ENCODE results near the gene SLC35A2. TPM values are rescaled to one million over a fixed set of nuclear protein-coding genes. Genes with fewer than 3 reads are reported as not detected.

The SLC35A2 gene
- total and polyA plus RNA-seq, 12 donors, result 6.4 to 27.7 (median 12.4) TPM

- WGBS, 2 donors, result 78 to 82% methylated on average over 1 of the region's 1 CpG
- Histone ChIP-seq H3K4me1 (peaks cover 0 to 74% (median 18%) of the 10 kb centered on the region in 9 donors), H3K4me3 (no peak overlapping the region), H3K27me3 (no peaks in the 10 kb centered on the region), H3K36me3 (peaks cover 0 to 51% (median 0%) of the 10 kb centered on the region in 9 donors), H3K9me3 (no peaks in the 10 kb centered on the region), H3K27ac (peak overlapping the region in 2 of 10 donors; percentile 29 to 89)
- ATAC-seq (no peak), DNase-seq (no peak)
- no peak for TF ChIP-seq CTCF (IDR thresholded peaks at IDR 0.05)
- intact Hi-C loops (cut with DNase I), result no loop called here
Measured at GRCh38 chrX:48938721-48939425, 27.4 kb upstream of the SLC35A2 start.

GRCh38 chrX:48937054-48937907 lies 25.8 kb upstream of the SLC35A2 start:
- Histone ChIP-seq H3K27ac (peak overlapping the region in 8 of 10 donors; percentile 5 to 89 (median 28)), H3K9me3 (no peaks in the 10 kb centered on the region), H3K36me3 (peaks cover 0 to 53% (median 0%) of the 10 kb centered on the region in 9 donors), H3K4me1 (peaks cover 0 to 71% (median 18%) of the 10 kb centered on the region in 9 donors), H3K27me3 (no peaks in the 10 kb centered on the region), H3K4me3 (peak overlapping the region in 1 of 10 donors; percentile 29)
- 24 to 44% methylated on average over 9 of the region's 9 CpGs for WGBS, 2 donors
- intact Hi-C loops (cut with DNase I), result no loop called here
- no peak for TF ChIP-seq CTCF (IDR thresholded peaks at IDR 0.05)
- ATAC-seq (peak; percentile 38 to 80 (median 70)), DNase-seq (peak; percentile 34 to 37)

- Histone ChIP-seq H3K36me3 (peaks cover 0 to 58% (median 0%) of the 10 kb centered on the region in 9 donors), H3K4me3 (no peak overlapping the region), H3K27ac (peak overlapping the region in 6 of 10 donors; percentile 12 to 89 (median 30)), H3K4me1 (peaks cover 0 to 67% (median 18%) of the 10 kb centered on the region in 9 donors), H3K27me3 (no peaks in the 10 kb centered on the region), H3K9me3 (no peaks in the 10 kb centered on the region)
- ATAC-seq (peak in 1 of 8 donors; percentile 22), DNase-seq (no peak)
- WGBS, 2 donors, result 91 to 93% methylated on average over 8 of the region's 8 CpGs
- intact Hi-C loops (cut with DNase I), result no loop called here
- no peak for TF ChIP-seq CTCF (IDR thresholded peaks at IDR 0.05)
Measured at GRCh38 chrX:48936429-48937053, 25.1 kb upstream of the SLC35A2 start.

GRCh38 chrX:48935301-48935670 lies 23.8 kb upstream of the SLC35A2 start:
- no peak overlapping the region for H3K4me3 ChIP-seq
- ATAC-seq (no peak), DNase-seq (no peak)
- peak overlapping the region in 1 of 10 donors; percentile 89 for H3K27ac ChIP-seq
- H3K27me3 ChIP-seq, result no peaks in the 10 kb centered on the region
- intact Hi-C loops (cut with DNase I), result no loop called here
- WGBS, 2 donors, result 100% methylated on average over 1 of the region's 1 CpG
- H3K4me1 ChIP-seq, result peaks cover 0 to 55% (median 11%) of the 10 kb centered on the region in 9 donors
- no peaks in the 10 kb centered on the region for H3K9me3 ChIP-seq
- H3K36me3 ChIP-seq, result peaks cover 0 to 70% (median 0%) of the 10 kb centered on the region in 9 donors
- TF ChIP-seq CTCF (IDR thresholded peaks at IDR 0.05), result no peak

Data from heart right ventricle (tissue), 16 donors.